NB4 (cell line): ENCODE measurements around the gene DNAJC12.

Source experiments
- DNase-seq: peaks from one replicate; pipeline ENCODE4 v3.0.0; 2010; ENCODE audit warnings: low read depth
- H3K4me3 ChIP-seq: one replicate; pipeline ENCODE4 v1.5.1; 2011; ENCODE audit warnings: mild to moderate bottlenecking, low read depth, low read length, moderate library complexity
- CTCF ChIP-seq: IDR thresholded peaks from one replicate; pipeline ENCODE4 v1.5.1; 2012; ENCODE audit warnings: low read depth, low read length
- MAX ChIP-seq: IDR thresholded peaks from 2 replicates; pipeline ENCODE4 v1.6.1; 2011; ENCODE audit warnings: low read depth, low read length
- MYC ChIP-seq: IDR thresholded peaks from 2 replicates; pipeline ENCODE4 v1.6.1; 2011; ENCODE audit warnings: low read depth, low read length
- POLR2A ChIP-seq: IDR thresholded peaks from 2 replicates; pipeline ENCODE4 v1.6.1; 2011; ENCODE audit warnings: mild to moderate bottlenecking; ENCODE audit not compliant: insufficient read length; ENCODE audit errors: extremely low read depth

The DNAJC12 gene

GRCh38 chr10:67858971-67859370 is 21.0 kb upstream of the DNAJC12 start:
- H3K4me3 ChIP-seq: no peak overlapping the region
- no peak for DNase-seq
- no peak for TF ChIP-seq POLR2A
- no peak for TF ChIP-seq MAX
- TF ChIP-seq CTCF: no peak
- TF ChIP-seq MYC: no peak

- no peak overlapping the region for H3K4me3 ChIP-seq
Observed at GRCh38 chr10:67853512-67853911, 15.5 kb upstream of the DNAJC12 start.

GRCh38 chr10:67852761-67853160 is 14.8 kb upstream of the DNAJC12 start:
- H3K4me3 ChIP-seq: no peak overlapping the region
- no peak for DNase-seq
- TF ChIP-seq MAX: no peak

More at GRCh38 chr10:67853512-67853911, 15.5 kb upstream of the DNAJC12 start:
- TF ChIP-seq CTCF: no peak
- TF ChIP-seq MYC: no peak
- no peak for TF ChIP-seq MAX
- TF ChIP-seq POLR2A: no peak
- no peak for DNase-seq

GRCh38 chr10:67851186-67851585 is 13.2 kb upstream of the DNAJC12 start:
- no peak for DNase-seq
- TF ChIP-seq CTCF (no peak), MAX (no peak), MYC (no peak)
- no peak overlapping the region for H3K4me3 ChIP-seq

- no peak for TF ChIP-seq CTCF
- peak; percentile 81 for TF ChIP-seq POLR2A
- TF ChIP-seq MAX: peak; percentile 32; the same call in 1 of the 2 replicates
- TF ChIP-seq MYC: peak; percentile 72
- peak; percentile 97 for DNase-seq
Observed at GRCh38 chr10:67849331-67850011, 11.5 kb upstream of the DNAJC12 start.

GRCh38 chr10:67843284-67843683 is 5.3 kb upstream of the DNAJC12 start:
- DNase-seq: no peak
- TF ChIP-seq MYC: no peak
- no peak for TF ChIP-seq MAX
- TF ChIP-seq CTCF: no peak
- H3K4me3 ChIP-seq: no peak overlapping the region

More at GRCh38 chr10:67849331-67850011, 11.5 kb upstream of the DNAJC12 start:
- H3K4me3 ChIP-seq: peak overlapping the region; percentile 94
